PC-3 (cell line): ENCODE results near the gene FOXI1. TPM values are rescaled to one million over a fixed set of nuclear protein-coding genes. Genes with fewer than 3 reads are reported as not detected.
"Not testable (repeated sequence)": the region's sequence is repeated elsewhere in the genome, so short reads cannot be mapped to it uniquely, and the experiment has no call there.

Experiments
- ATAC-seq: fragments of 200-7000 bp; cut with Tn5 transposase; 2 replicates; pipeline ENCODE4 v1.9.1; 2020; ENCODE audit warnings: mild to moderate bottlenecking, moderate library complexity
- BruUV-seq: library from RNA; stranded (reverse); fragments of 400-500 nt; replicated peaks from 2 replicates; lab custom pipeline; 2021; lab: Mats Ljungman, UMichigan
- CTCF ChIA-PET: fragments of 300-600 bp; sonication (Branson Sonifier 250); formaldehyde crosslinking; loops from one replicate; lab custom pipeline; 2022; ENCODE audit warnings: antibody characterized with exemption; lab: Charles Lee
- POLR2A ChIA-PET: fragments of 300-600 bp; sonication (Branson Sonifier 250); formaldehyde crosslinking; loops from one replicate; lab custom pipeline; 2022; ENCODE audit warnings: antibody characterized with exemption; ENCODE audit not compliant: unreplicated experiment; lab: Charles Lee
- DNase-seq: peaks from one replicate; pipeline ENCODE4 v3.0.0-alpha.2; 2015
- H2AFZ ChIP-seq: fragments of 300-600 bp; sonication (generic); 2 replicates; pipeline ENCODE4 v1.6.0; 2016; ENCODE audit warnings: antibody characterized with exemption, low read length
- H3F3A ChIP-seq: fragments of 300-600 bp; sonication (generic); one replicate; pipeline ENCODE4 v1.6.0; 2017; ENCODE audit warnings: antibody characterized with exemption, low read length, control low read depth, mild to moderate bottlenecking; ENCODE audit not compliant: unreplicated experiment
- H3K27ac ChIP-seq: fragments of 300-600 bp; sonication (generic); 2 replicates; pipeline ENCODE4 v1.5.1; 2016; ENCODE audit warnings: mild to moderate bottlenecking, low read length
- H3K27me3 ChIP-seq: fragments of 300-600 bp; sonication (generic); 2 replicates; pipeline ENCODE4 v1.6.1; 2016; ENCODE audit warnings: low read length, mixed read lengths
- H3K36me3 ChIP-seq: fragments of 300-600 bp; sonication (generic); 2 replicates; pipeline ENCODE4 v1.6.1; 2016; ENCODE audit warnings: low read depth, mixed run types, low read length, mixed read lengths
- H3K4me1 ChIP-seq: fragments of 300-600 bp; sonication (generic); 2 replicates; pipeline ENCODE4 v1.5.1; 2016; ENCODE audit warnings: low read length; ENCODE audit not compliant: insufficient read depth
- H3K4me2 ChIP-seq: fragments of 300-600 bp; sonication (generic); 2 replicates; pipeline ENCODE4 v1.6.0; 2016; ENCODE audit warnings: low read length
- H3K4me3 ChIP-seq: fragments of 300-600 bp; sonication (generic); 2 replicates; pipeline ENCODE4 v1.5.1; 2016; ENCODE audit warnings: mild to moderate bottlenecking, low read length, mixed read lengths
- H3K79me2 ChIP-seq: fragments of 300-600 bp; sonication (generic); 2 replicates; pipeline ENCODE4 v1.6.1; 2017; ENCODE audit warnings: low read length, mixed read lengths
- H3K9ac ChIP-seq: fragments of 300-600 bp; sonication (generic); 2 replicates; pipeline ENCODE4 v1.6.0; 2016; ENCODE audit warnings: mild to moderate bottlenecking, low read length
- H3K9me2 ChIP-seq: fragments of 300-600 bp; sonication (generic); replicated peaks from 2 replicates; pipeline ENCODE4 v1.6.1; 2016; ENCODE audit warnings: mixed run types, low read length, mixed read lengths
- H3K9me3 ChIP-seq: fragments of 300-600 bp; sonication (generic); 2 replicates; pipeline ENCODE4 v1.6.1; 2016; ENCODE audit warnings: low read length, mixed read lengths
- H4K20me1 ChIP-seq: fragments of 300-600 bp; sonication (generic); 2 replicates; pipeline ENCODE4 v1.6.1; 2016; ENCODE audit warnings: low read length, mixed read lengths
- CTCF ChIP-seq: fragments of 300-600 bp; sonication (generic); conservative IDR thresholded peaks from 2 replicates; pipeline ENCODE4 v1.5.1; 2017; ENCODE audit warnings: antibody characterized with exemption, low read depth, mild to moderate bottlenecking, low read length
- EZH2 ChIP-seq: fragments of 300-600 bp; sonication (generic); IDR thresholded peaks from one replicate; pipeline ENCODE4 v1.6.1; 2017; ENCODE audit warnings: antibody characterized with exemption, mild to moderate bottlenecking, low read length; ENCODE audit not compliant: unreplicated experiment
- EZH2phosphoT487 ChIP-seq: fragments of 300-600 bp; sonication (generic); IDR thresholded peaks from 2 replicates; pipeline ENCODE4 v1.6.1; 2018; ENCODE audit warnings: mild to moderate bottlenecking, antibody characterized with exemption, low read length, borderline replicate concordance
- intact Hi-C: fragments of 100-400 bp; cut with micrococcal nuclease; formaldehyde crosslinking; loops from 2 replicates; pipeline ENCODE4 v1.9.0; 2023
- total RNA-seq: library from RNA; depleted of rRNA; stranded (reverse); fragments of >200 nt; gene quantifications from 2 replicates; pipeline ENCODE4 v1.2.3, GENCODE V29; 2014

FOXI1 gene
- total RNA-seq, 1 experiment from 2014 or later: not detected

- ChIA-PET POLR2A (no interaction called here), CTCF (no interaction called here)
- H3K4me1 ChIP-seq: no peaks in the 10 kb centered on the region
- H3K4me3 ChIP-seq: no peak overlapping the region
- H3F3A ChIP-seq: no peaks in the 10 kb centered on the region
- no peak overlapping the region for H3K4me2 ChIP-seq
- intact Hi-C loops: no loop called here
- ATAC-seq (no peak; the same call in 1 of the 2 replicates), DNase-seq (peak; percentile 16)
- no peak overlapping the region for H3K27ac ChIP-seq
- H3K79me2 ChIP-seq: no peaks in the 10 kb centered on the region
- no peak overlapping the region for H3K9ac ChIP-seq
- no peaks in the 10 kb centered on the region for H4K20me1 ChIP-seq
- H3K9me3 ChIP-seq: no peaks in the 10 kb centered on the region
- H2AFZ ChIP-seq: no peak overlapping the region
- no peaks in the 10 kb centered on the region for H3K9me2 ChIP-seq
- BruUV-seq: no TSS peak
- no peaks in the 10 kb centered on the region for H3K27me3 ChIP-seq
- no peak for TF ChIP-seq EZH2
- TF ChIP-seq CTCF: no peak
- H3K36me3 ChIP-seq: no peaks in the 10 kb centered on the region
These were observed 32.6 kb downstream of the FOXI1 start for GRCh38 chr5:170138273-170138672.

GRCh38 chr5:170139786-170140335 is 34.2 kb downstream of the FOXI1 start:
- TF ChIP-seq CTCF (no peak), EZH2 (no peak), EZH2phosphoT487 (no peak)
- H3K79me2 ChIP-seq: no peaks in the 10 kb centered on the region
- H3K4me2 ChIP-seq: no peak overlapping the region
- H3K4me1 ChIP-seq: no peaks in the 10 kb centered on the region
- H3K9ac ChIP-seq: no peak overlapping the region
- BruUV-seq: no TSS peak
- no peak overlapping the region for H2AFZ ChIP-seq
- no peaks in the 10 kb centered on the region for H3F3A ChIP-seq
- H3K27ac ChIP-seq: no peak overlapping the region
- H3K4me3 ChIP-seq: no peak overlapping the region
- ChIA-PET POLR2A (no interaction called here), CTCF (no interaction called here)
- H3K36me3 ChIP-seq: no peaks in the 10 kb centered on the region
- no peaks in the 10 kb centered on the region for H4K20me1 ChIP-seq
- DNase-seq (no peak), ATAC-seq (no peak)
- intact Hi-C loops: no loop called here
- no peaks in the 10 kb centered on the region for H3K27me3 ChIP-seq
- H3K9me3 ChIP-seq: no peaks in the 10 kb centered on the region
- H3K9me2 ChIP-seq: no peaks in the 10 kb centered on the region

- H3K27me3 ChIP-seq, H3K36me3 ChIP-seq, H3K4me3 ChIP-seq, H3K9ac ChIP-seq, intact Hi-C loops, H3K79me2 ChIP-seq, CTCF ChIA-PET, H4K20me1 ChIP-seq, BruUV-seq, H3K4me2 ChIP-seq, H3K4me1 ChIP-seq, H2AFZ ChIP-seq, H3F3A ChIP-seq, H3K27ac ChIP-seq, ATAC-seq, H3K9me3 ChIP-seq, H3K9me2 ChIP-seq, POLR2A ChIA-PET: not testable (repeated sequence)
- peak; percentile 61 for DNase-seq
These were observed 35.5 kb downstream of the FOXI1 start for GRCh38 chr5:170141196-170141595.
